Measurements from ENCODE around the gene GMEB2. TPM values are rescaled to one million over a fixed set of nuclear protein-coding genes. Genes with fewer than 3 reads are reported as not detected.
A peak's percentile ranks its signal among the peaks of the same experiment; 100 is the strongest.

The GMEB2 gene
- total and polyA plus RNA-seq, 10 of the 15 experiments (the other 5 are each of a cell fraction or from before 2014, with no cell fraction given), result 0.08 to 15.1 (median 6.9) TPM

DNA sequence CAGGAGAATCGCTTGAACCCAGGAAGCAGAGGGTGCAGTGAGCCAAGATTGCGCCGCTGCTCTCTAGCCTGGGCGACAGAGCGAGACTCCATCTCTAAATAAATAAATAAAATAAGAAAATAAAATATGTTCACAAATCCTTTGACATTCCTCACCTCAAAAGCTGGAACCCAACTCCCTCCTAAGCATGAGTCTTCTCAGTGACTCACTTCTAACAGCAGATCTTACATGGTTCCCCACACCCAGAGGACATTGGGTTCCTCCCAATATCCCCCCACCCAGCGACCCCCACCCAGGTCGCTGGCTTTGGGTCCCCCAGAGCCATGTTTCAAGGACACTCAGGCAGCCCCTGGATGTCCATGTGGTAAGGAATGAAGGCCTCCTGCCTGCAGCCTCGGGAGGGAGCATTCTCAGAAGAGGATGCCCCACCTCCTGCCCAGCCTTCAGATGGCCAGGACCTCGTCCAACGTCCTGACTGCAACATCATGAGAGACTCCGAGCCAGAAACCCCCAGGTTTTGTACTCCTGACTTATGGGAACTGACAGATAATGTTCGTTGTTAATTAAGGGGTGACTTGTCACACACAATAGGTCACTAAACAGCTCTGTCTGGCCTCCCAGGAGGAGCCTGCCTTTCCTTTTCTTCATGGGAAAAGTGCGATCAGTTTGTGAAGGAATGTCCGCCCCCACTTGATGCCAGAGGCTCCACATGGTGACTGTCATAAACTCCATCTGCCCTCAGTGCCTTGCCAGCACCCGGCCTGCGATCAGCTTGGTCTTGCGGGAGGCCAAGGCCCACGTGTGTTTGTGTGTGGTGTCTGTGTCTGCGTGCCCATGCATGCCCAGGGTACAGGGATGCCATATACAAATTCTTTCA lies 10.1 kb upstream of the GMEB2 start (continued):
- TF ChIP-seq, protein P1, sequence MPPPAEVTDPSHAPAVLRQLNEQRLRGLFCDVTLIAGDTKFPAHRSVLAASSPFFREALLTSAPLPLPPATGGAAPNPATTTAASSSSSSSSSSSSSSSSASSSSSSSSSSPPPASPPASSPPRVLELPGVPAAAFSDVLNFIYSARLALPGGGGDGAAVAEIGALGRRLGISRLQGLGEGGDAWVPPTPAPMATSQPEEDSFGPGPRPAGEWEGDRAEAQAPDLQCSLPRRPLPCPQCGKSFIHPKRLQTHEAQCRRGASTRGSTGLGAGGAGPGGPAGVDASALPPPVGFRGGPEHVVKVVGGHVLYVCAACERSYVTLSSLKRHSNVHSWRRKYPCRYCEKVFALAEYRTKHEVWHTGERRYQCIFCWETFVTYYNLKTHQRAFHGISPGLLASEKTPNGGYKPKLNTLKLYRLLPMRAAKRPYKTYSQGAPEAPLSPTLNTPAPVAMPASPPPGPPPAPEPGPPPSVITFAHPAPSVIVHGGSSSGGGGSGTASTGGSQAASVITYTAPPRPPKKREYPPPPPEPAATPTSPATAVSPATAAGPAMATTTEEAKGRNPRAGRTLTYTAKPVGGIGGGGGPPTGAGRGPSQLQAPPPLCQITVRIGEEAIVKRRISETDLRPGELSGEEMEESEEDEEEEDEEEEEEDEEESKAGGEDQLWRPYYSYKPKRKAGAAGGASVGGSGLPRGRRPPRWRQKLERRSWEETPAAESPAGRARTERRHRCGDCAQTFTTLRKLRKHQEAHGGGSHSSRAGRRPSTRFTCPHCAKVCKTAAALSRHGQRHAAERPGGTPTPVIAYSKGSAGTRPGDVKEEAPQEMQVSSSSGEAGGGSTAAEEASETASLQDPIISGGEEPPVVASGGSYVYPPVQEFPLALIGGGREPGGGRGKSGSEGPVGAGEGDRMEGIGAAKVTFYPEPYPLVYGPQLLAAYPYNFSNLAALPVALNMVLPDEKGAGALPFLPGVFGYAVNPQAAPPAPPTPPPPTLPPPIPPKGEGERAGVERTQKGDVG (CRISPR knock-in tag; IDR thresholded peaks at IDR 0.05), result no peak
- no peak for TF ChIP-seq POU2F2 (IDR thresholded peaks at IDR 0.05; ENCODE audit: borderline replicate concordance, low read depth, low read length)

DNA sequence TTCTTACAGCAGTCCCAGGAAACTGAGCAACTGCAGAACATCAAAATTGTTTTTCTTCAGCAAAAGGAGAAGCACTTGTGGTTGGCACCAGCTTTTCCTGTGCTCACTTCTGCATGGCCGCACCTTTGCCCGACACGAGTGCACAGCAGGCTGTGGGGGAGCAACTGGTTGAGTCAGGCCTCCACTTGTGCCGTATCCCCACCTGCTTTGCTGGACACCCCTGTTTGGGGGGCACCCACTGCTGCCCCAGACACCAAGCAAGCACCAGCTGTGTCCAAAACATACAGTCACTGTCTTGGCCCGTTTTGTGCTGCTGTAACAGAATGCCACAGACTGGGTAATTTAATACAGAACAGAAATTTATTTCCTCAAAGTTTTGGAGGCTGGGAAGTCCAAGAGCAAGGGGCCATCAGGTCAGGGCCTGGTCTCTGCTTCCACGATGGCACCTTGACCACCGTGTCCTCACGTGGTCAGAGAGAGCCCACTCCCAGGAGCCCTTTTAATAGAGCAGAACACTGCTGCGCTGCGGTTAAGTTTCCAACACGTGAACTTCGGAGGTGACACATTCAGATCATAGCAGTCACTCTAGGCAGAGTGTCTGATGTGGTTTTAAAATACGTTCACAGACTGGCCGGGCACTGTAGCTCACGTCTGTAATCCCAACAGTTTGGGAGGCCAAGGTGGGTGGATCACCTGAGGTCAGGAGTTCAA lies 8.7 kb upstream of the GMEB2 start:
- ChIA-PET SMC1A (ENCODE audit: uncharacterized antibody, unreplicated experiment) (interaction anchor here (0.7 to 1.5 kb wide), 2 partner anchors 10 to 97 kb away, joined by 3 to 6 read pairs; no protein-coding TSS in a partner anchor), RAD21 (ENCODE audit: unreplicated experiment) (interaction anchor here (0.6 to 1.9 kb wide), 3 partner anchors 22 to 98 kb away, joined by 4 read pairs; partner anchors contain the start of genes PTK6 and RTEL1), CTCF (interaction anchor here (0.6 to 0.9 kb wide), 2 partner anchors 98 to 338 kb away, joined by 3 read pairs; partner anchors contain the start of gene PTK6), POLR2A (interaction anchor here (1.6 to 2.4 kb wide), 2 partner anchors 8 to 62 kb away, joined by 4 to 9 read pairs; partner anchors contain the start of genes GMEB2 and HELZ2)
- no peak overlapping the region for H3K4me3 ChIP-seq
- BruUV-seq (replicated peaks), result no TSS peak
- H3K36me3 ChIP-seq (ENCODE audit: control insufficient read depth in 2 of 2, insufficient read depth in 2 of 2, low read length in 1 of 2), result no peaks in the 10 kb centered on the region
- peak; percentile 68 for DNase-seq (ENCODE audit: low read depth, low spot score)
- H3K9me3 ChIP-seq (replicated peaks; ENCODE audit: control insufficient read depth, insufficient read depth, low read length), result no peaks in the 10 kb centered on the region
- no peaks in the 10 kb centered on the region for H3K27me3 ChIP-seq (replicated peaks in 1 of 2; ENCODE audit: control insufficient read depth in 2 of 2, insufficient read depth in 2 of 2, low read length in 1 of 2)
- peaks cover 1% of the 10 kb centered on the region; the same call in 1 of the 2 replicates for H3K79me2 ChIP-seq (ENCODE audit: control insufficient read depth, insufficient read depth, low read length)
- peak; percentile 31 for FAIRE-seq
- H3K9ac ChIP-seq (ENCODE audit: control insufficient read depth, insufficient read depth, low read length), result peak overlapping the region; percentile 50
- in situ Hi-C loops (cut with MboI), result no loop called here
- H4K20me1 ChIP-seq (ENCODE audit: control insufficient read depth, insufficient read depth), result no peaks in the 10 kb centered on the region
- intact Hi-C loops (cut with micrococcal nuclease; ENCODE audit: unreplicated experiment), result no loop called here
- peaks cover 27% of the 10 kb centered on the region for H3K4me1 ChIP-seq (ENCODE audit: control insufficient read depth, insufficient read depth, low read length)
- H2AFZ ChIP-seq (ENCODE audit: control insufficient read depth, low read depth, low read length), result peak overlapping the region; percentile 64
- ATAC-seq, result peak; percentile 89
- peak overlapping the region; percentile 77 for H3K27ac ChIP-seq (ENCODE audit: control insufficient read depth, insufficient read depth)
- peak overlapping the region; percentile 42 for H3K4me2 ChIP-seq (ENCODE audit: control insufficient read depth, insufficient read depth)
- 2% methylated on average over 15 of the region's 15 CpGs for WGBS (ENCODE audit: insufficient coverage, insufficient replicate concordance, low lambda C conversion rate, missing lambda C conversion rate)
- TF ChIP-seq, protein P2, sequence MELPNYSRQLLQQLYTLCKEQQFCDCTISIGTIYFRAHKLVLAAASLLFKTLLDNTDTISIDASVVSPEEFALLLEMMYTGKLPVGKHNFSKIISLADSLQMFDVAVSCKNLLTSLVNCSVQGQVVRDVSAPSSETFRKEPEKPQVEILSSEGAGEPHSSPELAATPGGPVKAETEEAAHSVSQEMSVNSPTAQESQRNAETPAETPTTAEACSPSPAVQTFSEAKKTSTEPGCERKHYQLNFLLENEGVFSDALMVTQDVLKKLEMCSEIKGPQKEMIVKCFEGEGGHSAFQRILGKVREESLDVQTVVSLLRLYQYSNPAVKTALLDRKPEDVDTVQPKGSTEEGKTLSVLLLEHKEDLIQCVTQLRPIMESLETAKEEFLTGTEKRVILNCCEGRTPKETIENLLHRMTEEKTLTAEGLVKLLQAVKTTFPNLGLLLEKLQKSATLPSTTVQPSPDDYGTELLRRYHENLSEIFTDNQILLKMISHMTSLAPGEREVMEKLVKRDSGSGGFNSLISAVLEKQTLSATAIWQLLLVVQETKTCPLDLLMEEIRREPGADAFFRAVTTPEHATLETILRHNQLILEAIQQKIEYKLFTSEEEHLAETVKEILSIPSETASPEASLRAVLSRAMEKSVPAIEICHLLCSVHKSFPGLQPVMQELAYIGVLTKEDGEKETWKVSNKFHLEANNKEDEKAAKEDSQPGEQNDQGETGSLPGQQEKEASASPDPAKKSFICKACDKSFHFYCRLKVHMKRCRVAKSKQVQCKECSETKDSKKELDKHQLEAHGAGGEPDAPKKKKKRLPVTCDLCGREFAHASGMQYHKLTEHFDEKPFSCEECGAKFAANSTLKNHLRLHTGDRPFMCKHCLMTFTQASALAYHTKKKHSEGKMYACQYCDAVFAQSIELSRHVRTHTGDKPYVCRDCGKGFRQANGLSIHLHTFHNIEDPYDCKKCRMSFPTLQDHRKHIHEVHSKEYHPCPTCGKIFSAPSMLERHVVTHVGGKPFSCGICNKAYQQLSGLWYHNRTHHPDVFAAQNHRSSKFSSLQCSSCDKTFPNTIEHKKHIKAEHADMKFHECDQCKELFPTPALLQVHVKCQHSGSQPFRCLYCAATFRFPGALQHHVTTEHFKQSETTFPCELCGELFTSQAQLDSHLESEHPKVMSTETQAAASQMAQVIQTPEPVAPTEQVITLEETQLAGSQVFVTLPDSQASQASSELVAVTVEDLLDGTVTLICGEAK (IDR thresholded peaks at IDR 0.05; ENCODE audit: borderline replicate concordance), result no peak
- TF ChIP-seq ATF7 (IDR thresholded peaks at IDR 0.05; ENCODE audit: low read depth), result peak; percentile 89
- TF ChIP-seq NR2C1 (IDR thresholded peaks at IDR 0.05), result no peak
- TF ChIP-seq LARP7 (IDR thresholded peaks at IDR 0.05), result peak; percentile 44; the same call in 1 of the 2 replicates
- TF ChIP-seq, protein P3, sequence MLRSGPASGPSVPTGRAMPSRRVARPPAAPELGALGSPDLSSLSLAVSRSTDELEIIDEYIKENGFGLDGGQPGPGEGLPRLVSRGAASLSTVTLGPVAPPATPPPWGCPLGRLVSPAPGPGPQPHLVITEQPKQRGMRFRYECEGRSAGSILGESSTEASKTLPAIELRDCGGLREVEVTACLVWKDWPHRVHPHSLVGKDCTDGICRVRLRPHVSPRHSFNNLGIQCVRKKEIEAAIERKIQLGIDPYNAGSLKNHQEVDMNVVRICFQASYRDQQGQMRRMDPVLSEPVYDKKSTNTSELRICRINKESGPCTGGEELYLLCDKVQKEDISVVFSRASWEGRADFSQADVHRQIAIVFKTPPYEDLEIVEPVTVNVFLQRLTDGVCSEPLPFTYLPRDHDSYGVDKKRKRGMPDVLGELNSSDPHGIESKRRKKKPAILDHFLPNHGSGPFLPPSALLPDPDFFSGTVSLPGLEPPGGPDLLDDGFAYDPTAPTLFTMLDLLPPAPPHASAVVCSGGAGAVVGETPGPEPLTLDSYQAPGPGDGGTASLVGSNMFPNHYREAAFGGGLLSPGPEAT (IDR thresholded peaks at IDR 0.05; ENCODE audit: low read depth), result peak; percentile 86
- TF ChIP-seq, protein P4, sequence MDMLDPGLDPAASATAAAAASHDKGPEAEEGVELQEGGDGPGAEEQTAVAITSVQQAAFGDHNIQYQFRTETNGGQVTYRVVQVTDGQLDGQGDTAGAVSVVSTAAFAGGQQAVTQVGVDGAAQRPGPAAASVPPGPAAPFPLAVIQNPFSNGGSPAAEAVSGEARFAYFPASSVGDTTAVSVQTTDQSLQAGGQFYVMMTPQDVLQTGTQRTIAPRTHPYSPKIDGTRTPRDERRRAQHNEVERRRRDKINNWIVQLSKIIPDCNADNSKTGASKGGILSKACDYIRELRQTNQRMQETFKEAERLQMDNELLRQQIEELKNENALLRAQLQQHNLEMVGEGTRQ (IDR thresholded peaks at IDR 0.05; ENCODE audit: borderline replicate concordance, low read depth, low read length), result peak; percentile 53
